AML-193 (cell line): ENCODE data around the gene SPEF2.
"Not testable (repeated sequence)": the region's sequence is repeated elsewhere in the genome, so short reads cannot be mapped to it uniquely, and the experiment has no call there.

ENCODE experiments used
- DNase-seq, 2 experiments: peaks; one replicate each; lab custom pipeline; 2025; lab: John Stamatoyannopoulos, UW

SPEF2 gene

DNA sequence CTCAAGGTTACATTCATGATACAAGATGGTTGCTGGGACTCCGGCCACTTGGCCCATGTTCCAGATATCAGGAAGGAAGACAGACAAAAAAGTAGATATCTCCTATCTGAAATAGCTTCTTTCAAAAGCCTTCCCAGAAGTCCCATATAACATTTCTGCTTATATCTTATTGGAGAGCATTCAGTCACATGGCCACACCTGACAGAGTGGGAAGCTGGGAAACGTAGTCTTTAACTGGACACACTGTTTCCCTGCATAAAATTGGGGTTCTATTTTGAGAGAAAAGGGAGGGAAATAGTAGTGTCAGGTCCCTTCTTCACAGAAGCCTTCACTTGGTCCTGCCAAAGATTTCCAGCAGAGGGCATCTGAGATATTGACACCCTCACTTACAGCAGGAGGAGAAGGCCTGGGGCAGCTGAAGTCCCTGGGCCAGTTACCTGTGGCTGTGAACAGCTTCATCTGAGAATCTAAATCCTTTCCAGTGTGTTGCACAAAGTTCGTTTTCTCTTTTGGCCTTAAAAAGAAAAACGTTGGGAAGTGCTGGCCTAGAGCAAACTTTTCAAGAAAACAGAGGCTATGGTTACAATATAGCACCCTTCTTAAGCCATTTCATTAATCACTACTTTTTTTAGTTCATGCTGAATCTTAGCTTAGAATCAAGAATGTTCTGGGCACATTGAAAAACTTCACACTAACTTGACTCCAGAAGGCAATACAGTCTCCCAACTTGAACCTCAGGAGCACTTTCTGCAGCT lies 33.5 kb downstream of the SPEF2 start:
- peak; percentile 39 to 60 for DNase-seq

DNA sequence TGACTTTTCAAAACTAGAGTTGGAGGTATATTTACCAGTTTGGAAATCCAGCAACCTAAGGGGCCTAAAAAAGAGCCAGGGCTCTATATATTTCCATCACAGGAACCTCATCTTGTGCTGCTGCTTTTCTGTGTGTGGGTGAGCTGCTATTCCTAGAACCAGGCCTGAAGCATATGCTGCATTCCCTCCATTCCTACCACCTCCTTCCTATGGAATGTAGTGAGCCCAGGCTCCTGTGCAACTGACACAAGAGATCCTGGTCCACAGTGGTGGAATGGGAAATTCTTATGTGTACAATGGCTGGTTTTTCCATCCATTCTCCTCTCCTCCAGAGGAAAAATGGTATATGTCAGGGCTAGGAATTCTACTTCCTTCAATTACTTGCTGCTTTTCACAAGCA lies 39.1 kb downstream of the SPEF2 start:
- no peak for DNase-seq

DNA sequence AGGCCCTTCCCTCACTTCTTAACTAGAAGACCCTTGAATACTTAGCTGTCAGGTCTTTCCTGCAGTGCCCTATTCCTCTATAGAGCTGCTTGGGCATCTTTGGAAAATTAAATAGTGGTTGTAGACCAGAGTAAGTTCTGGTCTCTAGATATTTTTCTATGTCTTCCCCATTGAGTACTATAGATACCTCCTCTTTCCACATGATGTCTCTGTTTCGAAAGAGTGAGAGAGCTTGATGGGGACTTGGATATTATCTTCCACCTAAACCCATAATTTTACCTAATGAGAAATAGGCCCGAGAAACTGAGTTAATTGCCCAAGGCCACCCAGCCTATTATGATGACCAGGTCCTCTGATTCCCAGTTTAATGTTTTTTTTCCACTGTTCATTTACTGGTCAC lies 40.2 kb downstream of the SPEF2 start:
- DNase-seq: no peak

DNA sequence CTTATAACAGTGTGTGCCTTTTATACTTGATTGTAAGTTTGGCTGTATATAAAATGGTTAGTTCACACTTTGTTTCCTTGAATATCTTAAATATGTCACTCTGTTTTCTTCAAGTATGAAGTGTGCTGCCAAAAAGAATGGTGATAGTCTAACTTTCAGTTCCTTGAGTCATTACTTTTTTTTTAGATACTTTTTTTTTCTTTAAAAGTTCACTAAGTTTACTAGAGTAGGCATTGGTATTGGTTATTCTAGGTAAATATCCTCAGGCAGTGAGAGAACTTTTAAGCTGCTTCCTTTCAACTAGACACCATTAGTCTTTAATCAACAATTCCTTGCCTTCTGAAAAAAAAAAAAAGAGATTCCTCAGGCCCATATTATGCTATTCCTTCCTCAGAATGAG lies 41.9 kb downstream of the SPEF2 start:
- DNase-seq: no peak

DNA sequence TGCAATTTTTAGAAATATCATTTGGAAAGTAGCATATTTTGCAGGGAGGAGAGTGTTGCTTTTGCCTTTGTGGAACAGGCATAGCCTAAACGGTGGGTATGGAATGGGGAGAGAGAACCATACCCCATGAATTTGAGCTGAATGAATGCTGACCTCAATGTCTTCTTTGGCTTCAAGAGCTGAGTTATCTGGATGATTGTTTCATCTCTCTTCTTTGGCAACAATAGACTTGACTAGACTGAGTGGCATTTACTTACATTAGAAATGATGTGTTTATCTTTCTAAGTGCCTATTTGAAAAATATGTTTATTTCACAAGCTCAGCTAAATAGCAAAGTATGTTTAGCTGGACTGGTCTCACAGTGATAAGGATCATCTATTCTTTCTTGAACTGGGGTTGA lies 42.8 kb downstream of the SPEF2 start:
- DNase-seq: no peak

DNA sequence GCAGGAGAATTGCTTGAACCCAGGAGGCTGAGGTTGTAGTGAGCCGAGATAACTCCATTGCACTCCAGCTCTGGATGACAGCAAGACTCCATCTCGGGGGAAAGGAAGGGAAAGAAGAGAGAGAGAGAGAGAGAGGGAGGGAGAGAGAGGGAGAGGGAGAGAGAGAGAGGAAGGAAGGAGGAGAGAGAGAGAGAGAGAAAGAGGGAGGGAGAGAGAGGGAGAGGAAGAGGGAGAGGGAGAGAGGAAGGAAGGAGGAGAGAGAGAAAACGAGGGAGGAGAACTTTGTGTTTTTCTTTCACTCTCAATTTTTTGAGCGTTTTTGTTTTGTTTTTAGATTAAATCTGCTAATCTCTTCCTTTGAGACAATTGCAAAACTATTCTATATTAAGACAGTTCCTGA lies 46.9 kb downstream of the SPEF2 start:
- DNase-seq: no peak

DNA sequence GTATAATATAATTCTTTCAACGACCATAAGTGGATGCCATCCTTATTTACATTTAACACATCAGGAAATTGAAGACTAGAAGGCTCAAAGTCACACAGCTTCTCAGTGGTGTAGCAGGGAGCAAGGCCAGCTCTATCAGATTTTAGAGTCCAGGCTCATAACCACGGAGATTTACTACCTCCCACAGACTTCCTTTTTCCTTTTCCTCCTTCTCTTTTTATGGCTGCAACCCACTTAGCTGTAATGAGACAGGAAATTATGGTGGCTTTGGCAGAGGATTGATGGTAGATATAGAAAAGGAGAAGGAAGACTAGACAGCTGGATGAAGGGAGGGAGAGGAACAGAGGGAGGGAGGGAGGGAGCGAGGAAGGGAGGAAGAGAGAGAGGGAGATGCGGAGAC lies 47.4 kb downstream of the SPEF2 start:
- peak; percentile 44 to 47 for DNase-seq

DNA sequence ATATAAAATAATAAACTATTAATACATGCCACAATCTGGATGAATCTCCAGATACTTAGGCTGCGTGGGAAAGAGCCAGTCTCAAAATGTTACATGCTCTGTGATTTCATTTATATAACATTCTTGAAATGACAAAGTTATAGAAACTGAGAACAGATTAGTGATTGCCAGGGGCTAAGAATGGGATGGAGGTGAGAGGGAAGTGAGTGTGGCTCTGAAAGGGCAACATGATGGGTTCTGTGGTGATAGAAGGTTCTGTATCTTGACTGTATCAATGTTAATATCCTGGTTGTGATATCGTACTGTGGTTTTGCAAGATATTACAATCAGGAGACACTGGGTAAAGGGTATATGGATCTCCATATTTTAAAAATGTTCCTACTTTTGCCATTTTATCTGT lies 50.7 kb downstream of the SPEF2 start:
- no peak for DNase-seq

DNA sequence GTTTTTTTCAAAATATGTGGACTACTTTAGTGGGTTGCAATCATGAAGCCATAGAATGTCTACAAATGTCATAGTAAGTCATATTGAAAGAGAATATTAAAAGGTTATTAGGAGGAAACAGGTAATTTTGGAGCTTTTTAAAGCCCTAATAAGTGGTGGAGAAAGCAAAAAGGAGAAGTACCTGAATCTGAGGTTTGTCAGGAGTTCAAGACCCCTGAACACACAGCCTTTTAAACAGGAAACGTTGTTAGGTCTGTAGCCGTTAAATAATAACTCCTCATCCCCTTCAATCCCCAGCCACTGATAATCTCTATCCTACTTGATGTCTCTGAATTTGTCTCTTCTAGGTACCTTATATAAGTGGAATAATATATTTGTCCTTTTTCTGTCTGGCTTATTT lies 51.1 kb downstream of the SPEF2 start:
- DNase-seq: no peak

DNA sequence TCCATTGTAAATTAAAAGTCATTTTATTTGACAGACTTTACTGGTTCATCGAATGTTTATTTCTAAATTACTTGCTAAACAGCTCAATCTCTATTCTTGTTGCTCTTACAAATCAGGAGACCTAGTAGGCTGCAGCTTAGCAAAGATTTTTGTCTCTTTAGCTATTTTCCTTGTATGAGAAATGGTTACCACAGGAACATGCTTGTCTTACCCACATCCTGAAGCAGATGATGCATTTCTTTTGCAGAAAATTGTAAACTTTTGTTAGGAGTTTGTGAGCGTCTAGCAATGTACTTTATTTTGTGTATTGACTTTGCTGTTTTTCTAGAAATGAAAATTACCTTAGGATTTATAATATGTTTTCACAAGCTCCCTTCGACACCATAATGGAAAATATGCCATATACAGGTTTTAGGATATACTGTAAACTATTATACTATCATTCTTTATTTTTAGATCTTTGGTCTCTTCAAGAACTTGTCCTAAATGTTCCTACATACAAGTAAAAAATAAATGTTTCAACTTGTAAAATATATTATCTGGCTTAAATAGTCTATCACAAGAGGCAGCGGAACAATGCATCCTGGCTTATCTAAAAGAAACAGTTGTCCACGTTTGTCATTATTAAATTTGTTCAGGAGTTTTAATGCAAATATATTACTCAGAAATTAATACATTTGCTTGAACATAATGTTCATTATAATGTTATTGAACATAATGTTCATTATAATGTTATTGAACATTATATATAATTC lies 54.1 kb downstream of the SPEF2 start:
- DNase-seq: no peak

DNA sequence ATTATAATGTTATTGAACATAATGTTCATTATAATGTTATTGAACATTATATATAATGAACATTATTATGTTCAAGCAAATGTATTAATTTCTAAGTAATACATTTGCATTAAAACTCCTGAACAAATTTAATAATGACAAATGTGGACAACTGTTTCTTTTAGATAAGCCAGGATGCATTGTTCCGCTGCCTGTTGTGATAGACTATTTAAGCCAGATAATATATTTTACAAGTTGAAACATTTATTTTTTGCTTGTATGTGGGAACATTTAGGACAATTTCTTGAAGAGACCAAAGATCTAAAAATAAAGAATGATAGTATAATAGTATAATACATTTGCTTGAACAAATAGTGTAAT lies 54.6 kb downstream of the SPEF2 start:
- DNase-seq: not testable (repeated sequence)

DNA sequence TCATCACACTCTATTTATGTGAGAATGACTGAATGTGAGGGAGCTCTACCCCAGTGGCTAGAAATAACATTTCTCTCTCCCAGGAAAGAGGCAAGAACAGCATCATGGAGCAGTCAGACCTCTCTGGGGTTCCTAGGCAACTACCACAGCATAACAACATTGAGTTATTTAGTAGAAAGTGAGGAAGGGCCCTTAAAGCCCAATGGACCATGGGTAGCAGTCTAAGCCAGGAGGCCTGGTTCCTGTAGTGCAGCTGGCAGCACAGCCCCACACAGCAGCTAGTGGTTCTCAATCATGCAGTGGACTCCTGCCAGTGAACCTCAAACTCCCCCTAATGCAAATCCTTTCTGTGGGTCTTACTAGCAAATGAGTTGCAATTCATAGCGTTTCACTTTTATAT lies 55.3 kb downstream of the SPEF2 start:
- DNase-seq: no peak

DNA sequence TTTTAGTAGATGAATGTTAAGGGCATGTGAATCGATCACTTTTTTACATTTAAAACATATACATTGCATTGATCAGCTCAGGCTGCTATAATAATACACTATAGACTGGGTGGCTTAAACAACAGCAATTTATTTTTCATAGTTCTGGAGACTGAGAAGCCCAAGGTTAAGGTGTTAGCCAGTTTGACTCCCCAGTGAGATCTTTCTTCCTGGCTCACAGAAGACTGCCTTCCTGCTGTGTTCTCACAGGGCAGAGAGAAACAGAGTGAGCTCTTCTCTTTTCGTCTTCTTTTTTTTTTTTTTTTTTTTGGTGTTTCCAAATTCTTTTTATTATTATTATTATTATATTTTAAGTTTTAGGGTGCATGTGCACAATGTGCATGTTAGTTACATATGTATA lies 56.4 kb downstream of the SPEF2 start:
- no peak for DNase-seq

DNA sequence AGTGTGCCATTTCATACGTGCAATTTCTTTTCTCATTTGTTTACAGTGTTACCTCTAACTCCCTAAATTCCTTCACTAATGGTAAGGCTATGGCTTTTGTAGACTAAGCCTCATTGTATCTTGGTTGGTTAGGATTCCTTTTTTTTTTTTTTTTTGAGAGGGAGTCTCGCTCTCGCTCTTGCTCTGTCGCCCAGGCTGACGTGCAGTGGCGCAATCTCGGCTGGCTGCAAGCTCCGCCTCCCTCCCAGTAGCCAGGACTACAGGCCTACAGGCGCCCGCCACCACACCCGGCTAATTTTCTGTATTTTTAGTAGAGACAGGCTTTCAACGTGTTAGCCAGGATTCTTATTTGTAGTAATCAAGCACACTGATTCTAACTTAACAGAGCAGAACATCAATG lies 57.7 kb downstream of the SPEF2 start:
- no peak for DNase-seq

DNA sequence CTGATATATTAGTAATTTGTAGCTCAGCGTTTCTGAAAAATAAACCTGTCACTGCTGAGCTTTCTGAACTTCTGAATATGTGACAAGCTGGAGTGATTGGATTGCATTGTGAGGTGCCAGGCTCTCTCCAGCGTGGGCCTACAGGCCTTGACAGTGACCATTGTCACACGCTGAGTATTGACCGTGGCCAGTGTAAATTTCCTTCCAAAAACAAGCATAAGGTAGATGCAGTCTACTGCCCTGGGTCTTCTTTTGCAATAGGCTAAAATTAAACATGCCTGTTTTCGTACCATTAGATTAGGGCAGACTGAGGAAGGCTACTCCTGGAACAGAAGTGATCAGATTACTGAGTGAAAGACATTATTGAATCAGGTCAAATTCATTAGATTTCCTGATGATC lies 60.2 kb downstream of the SPEF2 start:
- DNase-seq: no peak

DNA sequence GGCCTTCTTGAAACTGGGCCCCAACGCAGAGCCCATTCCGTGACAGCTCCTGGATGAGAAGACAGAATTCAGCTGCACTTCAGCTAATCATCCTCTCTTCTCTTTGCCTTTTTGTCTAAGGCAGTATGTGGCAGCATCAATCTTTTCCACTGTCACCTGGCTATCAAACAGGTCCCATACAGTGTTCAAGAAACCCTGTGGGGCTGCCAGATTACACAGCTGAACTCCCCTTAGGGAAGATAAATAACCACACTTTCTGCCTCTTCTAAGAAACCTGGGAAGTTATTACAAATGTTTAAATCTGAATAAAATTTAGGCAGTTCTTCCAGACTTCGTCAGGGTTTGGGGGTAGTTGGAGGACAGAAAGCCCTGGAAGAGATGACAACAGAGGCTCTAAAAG lies 61.0 kb downstream of the SPEF2 start:
- DNase-seq: no peak

DNA sequence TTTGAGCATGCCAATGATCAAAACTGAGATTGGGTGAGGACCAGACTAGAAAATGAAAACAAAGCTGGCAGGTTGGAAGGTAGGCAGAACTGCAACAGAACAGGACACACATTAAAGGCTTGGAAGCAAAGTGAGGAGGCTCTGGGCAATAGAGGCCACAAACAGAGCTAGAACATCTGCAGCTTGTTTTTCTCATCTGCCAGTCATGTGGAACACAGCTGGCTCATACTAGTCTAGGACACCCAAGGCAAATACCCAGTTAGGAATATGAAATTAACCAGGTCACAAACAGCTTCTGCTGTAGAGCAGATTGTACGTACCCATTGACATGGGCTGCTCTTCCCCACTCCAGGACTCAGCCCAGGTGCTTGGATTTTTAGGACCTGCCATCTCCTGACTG lies 61.7 kb downstream of the SPEF2 start:
- DNase-seq: no peak

DNA sequence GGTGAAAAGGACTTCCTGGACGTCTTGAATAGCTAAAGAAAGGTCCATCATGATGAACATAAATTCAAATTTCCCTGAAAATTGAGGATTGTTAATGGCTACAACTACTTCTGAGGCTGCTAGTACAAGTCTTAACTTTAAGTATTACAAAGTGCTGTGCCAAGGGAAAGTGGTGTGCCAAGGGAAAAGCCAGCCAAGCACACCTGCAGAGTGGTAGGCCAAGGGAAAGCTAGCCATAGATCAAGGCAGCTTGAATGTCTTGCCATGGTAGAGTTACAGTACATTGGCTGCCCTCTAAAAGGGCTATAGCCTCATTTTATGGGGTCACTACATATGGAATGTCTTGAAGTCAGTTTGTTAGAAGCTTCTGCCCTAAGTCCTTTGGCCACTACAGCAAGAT lies 64.2 kb downstream of the SPEF2 start:
- no peak for DNase-seq

DNA sequence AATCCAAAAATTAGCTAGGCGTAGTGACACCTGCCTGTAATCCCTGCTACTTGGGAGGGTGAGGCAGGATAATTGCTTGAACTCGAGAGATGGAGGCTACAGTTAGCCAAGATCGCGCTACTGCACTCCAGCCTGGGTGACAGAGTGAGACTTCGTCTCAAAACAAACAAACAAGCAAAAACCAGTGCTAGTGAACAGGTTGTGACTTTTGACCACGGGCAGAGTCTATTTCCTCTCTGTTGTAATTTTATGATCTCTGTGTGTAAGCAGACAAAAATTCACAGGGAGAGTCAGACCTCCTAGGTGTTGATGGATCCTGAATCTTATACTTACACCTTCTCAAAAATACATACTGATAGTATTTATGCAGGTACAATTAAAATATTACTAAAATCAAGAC lies 65.8 kb downstream of the SPEF2 start:
- no peak for DNase-seq

DNA sequence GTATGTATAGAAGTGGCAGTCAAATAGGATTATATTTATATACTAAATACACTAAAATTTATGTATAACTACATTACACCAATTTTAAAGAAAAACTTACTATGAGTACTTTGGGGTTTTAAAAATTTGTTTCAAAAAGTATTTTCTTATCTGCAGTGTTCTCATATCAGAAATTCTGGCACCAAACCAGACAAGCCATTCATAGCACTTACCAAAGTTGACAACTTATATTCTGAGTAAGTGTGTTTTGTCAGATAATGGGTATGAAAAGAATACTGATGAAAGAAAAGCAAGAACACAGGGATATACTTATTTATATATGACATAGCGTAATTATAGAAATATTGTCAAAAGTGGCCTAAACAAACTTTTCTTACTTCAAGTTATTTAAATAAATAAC lies 67.5 kb downstream of the SPEF2 start:
- DNase-seq: no peak

DNA sequence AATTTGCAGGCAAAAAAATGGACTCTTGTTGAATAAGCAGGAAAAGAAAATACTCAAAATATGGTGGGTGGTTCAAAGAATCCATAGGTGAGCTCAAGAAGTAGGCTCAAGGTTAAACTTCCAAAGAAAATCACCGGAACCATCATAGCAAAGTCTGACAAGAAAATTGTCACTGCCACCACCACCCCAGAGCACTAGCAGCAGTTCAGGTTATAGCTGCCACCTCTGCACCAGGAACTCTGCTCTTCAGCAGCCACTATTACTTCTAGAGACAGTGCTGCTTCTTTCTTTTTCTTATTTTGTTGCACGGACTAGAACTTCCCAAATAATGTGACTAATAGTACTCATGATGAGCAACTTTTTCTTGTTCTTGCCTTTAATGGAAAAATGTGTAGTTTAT lies 70.3 kb downstream of the SPEF2 start:
- DNase-seq: no peak

DNA sequence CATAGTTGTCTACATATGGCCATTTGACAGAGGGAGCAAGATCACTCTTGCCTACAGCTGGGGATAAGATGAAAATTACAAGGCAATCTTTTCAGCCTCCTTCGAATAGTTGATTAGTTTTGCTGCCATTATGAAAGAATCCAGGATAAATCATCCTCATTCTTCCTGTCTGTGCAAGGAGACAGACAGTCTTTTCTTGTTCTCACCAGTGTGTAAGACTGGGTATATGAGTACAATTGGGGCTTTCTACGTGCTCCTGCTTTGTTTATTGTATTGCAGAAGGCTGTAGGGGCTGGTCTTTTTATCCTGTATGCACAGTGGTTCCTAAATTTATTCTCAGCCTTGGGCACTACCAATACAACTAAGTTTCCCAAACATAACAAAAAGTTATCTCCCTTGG lies 76.8 kb downstream of the SPEF2 start:
- no peak for DNase-seq

DNA sequence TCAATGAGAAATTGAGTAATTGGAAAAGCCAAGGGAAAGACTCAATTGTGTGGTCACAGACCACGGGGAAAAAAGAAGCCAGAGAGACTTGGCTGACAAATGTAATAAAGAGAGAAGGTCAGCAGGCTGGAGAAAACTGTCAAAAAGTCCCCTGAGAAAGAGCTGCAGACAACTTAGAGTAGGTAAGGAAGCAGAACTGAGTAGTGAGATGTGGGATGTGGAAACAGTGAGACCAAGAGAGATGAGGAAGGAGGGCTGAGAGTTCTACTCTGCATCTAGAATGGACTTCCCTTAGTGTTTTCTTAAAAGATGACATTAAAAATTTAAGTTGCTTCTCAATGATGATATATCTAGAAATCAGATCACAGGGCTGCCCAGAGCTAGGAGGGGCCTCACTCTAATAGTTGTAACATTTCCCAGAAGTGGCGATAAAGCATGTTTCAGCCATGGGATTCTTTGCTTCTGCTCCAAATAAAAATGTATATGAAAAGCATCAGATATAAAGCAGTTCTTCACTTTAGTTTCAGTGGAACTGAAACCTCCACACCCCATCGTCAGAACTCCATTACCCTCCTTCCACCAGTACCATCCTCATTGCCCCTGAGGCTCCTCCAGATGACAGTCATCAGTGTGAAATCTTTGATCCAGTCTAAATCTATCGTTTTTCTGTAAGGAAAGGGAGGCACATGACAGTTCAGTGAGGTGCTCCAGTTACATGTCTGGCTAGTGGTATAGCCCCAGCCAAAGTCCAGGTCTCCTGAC lies 80.6 kb downstream of the SPEF2 start:
- no peak for DNase-seq
